K562 (cell line): ENCODE data around the gene SRGAP2B. TPM values are rescaled to one million over a fixed set of nuclear protein-coding genes. Genes with fewer than 3 reads are reported as not detected.
A peak's percentile ranks its signal among the peaks of the same experiment; 100 is the strongest.
"Not testable (repeated sequence)": the region's sequence is repeated elsewhere in the genome, so short reads cannot be mapped to it uniquely, and the experiment has no call there.

ENCODE experiments used
- ATAC-seq: fragments of 200-7000 bp; cut with Tn5 transposase; 3 replicates; pipeline ENCODE4 v1.9.1; 2020; ENCODE audit warnings: moderate library complexity
- BruUV-seq: library from RNA; stranded (reverse); fragments of 400-500 nt; replicated peaks from 2 replicates; lab custom pipeline; 2021; lab: Mats Ljungman, UMichigan
- CTCF ChIA-PET: fragments of 300-600 bp; formaldehyde crosslinking; extraction: SDS; loops from one replicate; lab custom pipeline; 2021; ENCODE audit warnings: low intra/inter-chr PET ratio; lab: Yijun Ruan, JAX
- POLR2A ChIA-PET: fragments of 300-600, 350-650 bp; sonication (Branson Sonifier 250); formaldehyde crosslinking; extraction: SDS; loops from one replicate; lab custom pipeline; 2021; ENCODE audit warnings: antibody characterized with exemption, inconsistent platforms; lab: Yijun Ruan, JAX
- DNase-seq, 4 experiments: peaks; one replicate each; pipeline versions ENCODE4 v3.0.0 to v3.0.0-alpha.2; 2011 to 2018; ENCODE audit warnings: low spot score in 3 of 4, mixed read lengths in 3 of 4; ENCODE audit errors: extremely low read depth in 1 of 4
- FAIRE-seq: peaks from 2 replicates; lab custom pipeline; 2011; peaks lifted over from hg19 to GRCh38; lab: Jason Lieb, UNC
- H2AFZ ChIP-seq: 2 replicates; pipeline ENCODE4 v1.6.0; 2011; ENCODE audit warnings: low read depth, low read length, control low read depth, inconsistent platforms
- H3K27ac ChIP-seq: fragments of 200-600 bp; 3 replicates; pipeline ENCODE4 v1.8.0; 2011; ENCODE audit warnings: low read depth, mild to moderate bottlenecking, control low read depth, inconsistent platforms, low read length, moderate library complexity, mixed read lengths; ENCODE audit errors: extremely low read depth
- H3K27me3 ChIP-seq, 2 experiments: fragments of 300-600 bp in 1 of 2; 2 replicates in 1 of 2; 3 replicates in 1 of 2; pipeline versions ENCODE4 v1.6.0 to v1.8.0; 2011; ENCODE audit warnings: inconsistent platforms in 2 of 2, low read length in 2 of 2, mild to moderate bottlenecking in 1 of 2, mixed read lengths in 1 of 2, moderate library complexity in 1 of 2; ENCODE audit not compliant: control insufficient read depth in 2 of 2, insufficient read depth in 2 of 2
- H3K36me3 ChIP-seq: fragments of 300-600 bp; 3 replicates; pipeline ENCODE4 v1.8.0; 2011; ENCODE audit warnings: mild to moderate bottlenecking, low read length, inconsistent platforms; ENCODE audit not compliant: control insufficient read depth, insufficient read depth
- H3K4me1 ChIP-seq, 2 experiments: fragments of 200-600 bp in 1 of 2; replicated peaks in 1 of 2; 2 replicates in 1 of 2; 3 replicates in 1 of 2; pipeline versions ENCODE4 v1.5.1 to v1.8.0; 2011; ENCODE audit warnings: inconsistent platforms in 2 of 2, low read length in 2 of 2, mild to moderate bottlenecking in 1 of 2, mixed read lengths in 1 of 2, moderate library complexity in 1 of 2; ENCODE audit not compliant: control insufficient read depth in 2 of 2, insufficient read depth in 2 of 2
- H3K4me2 ChIP-seq: 2 replicates; pipeline ENCODE4 v1.6.1; 2011; ENCODE audit warnings: low read length, control low read depth, inconsistent platforms, mixed read lengths; ENCODE audit not compliant: insufficient read depth
- H3K4me3 ChIP-seq: fragments of 200-600 bp; sonication (generic), shearing (Covaris generic); 2 replicates; pipeline ENCODE4 v1.5.1; 2016; ENCODE audit warnings: control low read depth, inconsistent platforms
- H3K79me2 ChIP-seq: fragments of 200-600 bp; 3 replicates; pipeline ENCODE4 v1.8.0; 2011; ENCODE audit warnings: low read length, inconsistent platforms; ENCODE audit not compliant: control insufficient read depth, insufficient read depth
- H3K9ac ChIP-seq, 2 experiments: 2 replicates each; pipeline versions ENCODE4 v1.6.0 to v1.6.1; 2011; ENCODE audit warnings: low read depth in 2 of 2, low read length in 2 of 2, control low read depth in 1 of 2, inconsistent platforms in 1 of 2, mild to moderate bottlenecking in 1 of 2, mixed read lengths in 1 of 2; ENCODE audit not compliant: insufficient read depth in 1 of 2
- H3K9me1 ChIP-seq: one replicate; pipeline ENCODE4 v1.6.0; 2011; ENCODE audit warnings: inconsistent platforms, mild to moderate bottlenecking, low read length, moderate library complexity; ENCODE audit not compliant: control insufficient read depth, insufficient read depth
- H3K9me3 ChIP-seq: replicated peaks from 2 replicates; pipeline ENCODE4 v1.5.1; 2011; ENCODE audit warnings: low read depth, low read length, inconsistent platforms; ENCODE audit not compliant: control insufficient read depth, insufficient read depth
- H4K20me1 ChIP-seq: replicated peaks from 2 replicates; pipeline ENCODE4 v1.6.1; 2011; ENCODE audit warnings: low read length, inconsistent platforms, mixed read lengths; ENCODE audit not compliant: control insufficient read depth, insufficient read depth
- RFX1 ChIP-seq: fragments of 450-650 bp; IDR thresholded peaks from 2 replicates; pipeline ENCODE4 v1.6.1; 2016; ENCODE audit warnings: mild to moderate bottlenecking, moderate library complexity
- WGBS: fragments of 100-300 bp; shearing (Covaris generic); methylation state at CpG from one replicate; pipeline ENCODE4 v1.1.6; 2016; ENCODE audit warnings: low coverage, mixed read lengths; ENCODE audit not compliant: insufficient coverage; ENCODE audit errors: missing lambda C conversion rate; 5-methylcytosine and 5-hydroxymethylcytosine counted together
- in situ Hi-C: fragments of 300-500 bp; cut with MboI; formaldehyde crosslinking; loops from 4 replicates; pipeline ENCODE4 v1.15.0; 2018; ENCODE audit warnings: inconsistent platforms, mixed read lengths
- intact Hi-C: fragments of 100-400 bp; cut with micrococcal nuclease; formaldehyde crosslinking; loops from 2 replicates; pipeline ENCODE4 v1.14.2; 2022
- polyA plus RNA-seq, 8 experiments: library from polyadenylated mRNA; depleted of rRNA in 4 of 8; stranded (reverse) in 5 of 8; unstranded in 3 of 8; fragments of >200 nt; fragmentation: Nextera tagmentation in 2 of 8; fragmentation: Illumina TruSeq in 1 of 8; extraction: Ambion mirVana in 2 of 8; extraction: Trizol in 1 of 8; gene quantifications; 2 replicates each; pipeline versions ENCODE4 v1.2.1 to v1.2.3, GENCODE V29; 2011 to 2014; ENCODE audit warnings: inconsistent platforms in 1 of 8, missing spikeins in 1 of 8
- total RNA-seq, 7 experiments: library from RNA; depleted of rRNA in 6 of 7; stranded (reverse); fragments of >200 nt in 6 of 7; fragmentation: Illumina TruSeq in 2 of 7; extraction: Trizol in 2 of 7; gene quantifications; 2 replicates each; pipeline versions ENCODE4 v1.2.1 to v1.2.3, GENCODE V29; 2011 to 2021; ENCODE audit warnings: low replicate concordance in 1 of 7

SRGAP2B gene
- total and polyA plus RNA-seq, 9 of the 15 experiments (the other 6 are each of a cell fraction or from before 2014, with no cell fraction given) = 2.5 to 17.6 (median 4.0) TPM

GRCh38 chr1:145036019-145036418 lies 59.1 kb downstream of the SRGAP2B start:
- H3K4me2 ChIP-seq, H3K27ac ChIP-seq, ATAC-seq, H3K27me3 ChIP-seq, FAIRE-seq, CTCF ChIA-PET, intact Hi-C loops, H3K4me1 ChIP-seq, H3K9me3 ChIP-seq, BruUV-seq, H3K79me2 ChIP-seq, H3K9ac ChIP-seq, H3K9me1 ChIP-seq, DNase-seq, POLR2A ChIA-PET, H4K20me1 ChIP-seq, in situ Hi-C loops, H3K4me3 ChIP-seq, H2AFZ ChIP-seq, H3K36me3 ChIP-seq: not testable (repeated sequence)
- TF ChIP-seq RFX1 = peak; percentile 68
- 33% methylated on average over 1 of the region's 2 CpGs for WGBS

GRCh38 chr1:145033523-145033922 lies 61.6 kb downstream of the SRGAP2B start:
- H3K27me3 ChIP-seq, H2AFZ ChIP-seq, H3K79me2 ChIP-seq, H3K36me3 ChIP-seq, H4K20me1 ChIP-seq, CTCF ChIA-PET, ATAC-seq, H3K9ac ChIP-seq, FAIRE-seq, POLR2A ChIA-PET, H3K4me1 ChIP-seq, DNase-seq, BruUV-seq, H3K4me2 ChIP-seq, H3K4me3 ChIP-seq, H3K9me1 ChIP-seq, in situ Hi-C loops, H3K27ac ChIP-seq, intact Hi-C loops, H3K9me3 ChIP-seq: not testable (repeated sequence)
- WGBS = no CpG with 5 or more reads among the region's 2 CpGs

DNA sequence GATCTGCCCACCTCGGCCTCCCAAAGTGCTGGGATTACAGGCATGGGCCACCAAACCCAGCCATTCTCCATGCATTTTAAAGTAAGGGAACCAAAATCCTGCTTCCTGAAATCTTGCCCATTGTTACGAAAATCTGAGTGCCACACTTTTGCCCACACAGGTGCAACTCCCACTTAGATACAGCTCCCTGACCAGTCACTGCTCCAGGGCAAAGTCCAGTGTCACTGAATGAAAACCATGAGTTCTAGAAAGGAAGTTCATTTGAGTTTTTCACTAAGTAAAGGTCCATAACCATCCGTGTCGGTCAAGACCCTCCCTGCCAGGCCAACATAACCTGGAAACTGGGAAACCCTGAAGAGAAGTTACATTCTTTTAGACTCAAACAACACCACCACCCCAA lies 67.9 kb downstream of the SRGAP2B start:
- H3K9me1 ChIP-seq, H3K4me2 ChIP-seq: not testable (repeated sequence)
- whole genome bisulfite sequencing = no CpG with 5 or more reads among the region's 4 CpGs

DNA sequence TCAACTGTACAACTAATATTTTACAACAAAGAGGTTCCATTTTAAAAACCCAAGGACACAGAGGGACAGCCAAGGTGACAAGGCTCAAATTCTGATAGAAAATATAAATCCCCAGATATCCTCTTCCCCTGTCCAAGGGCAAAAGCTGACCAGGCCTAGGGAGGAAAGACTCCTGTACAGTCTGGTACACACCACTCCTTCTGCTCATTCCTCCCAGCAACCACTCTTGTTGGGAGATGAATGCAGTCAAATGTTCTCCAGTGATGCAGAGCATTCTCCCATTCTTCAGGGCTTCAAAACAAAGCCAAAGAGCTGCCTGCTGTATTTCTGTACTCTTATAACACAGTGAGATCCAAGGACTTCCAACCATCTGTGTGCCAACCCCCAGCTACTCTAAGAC lies 69.8 kb downstream of the SRGAP2B start:
- POLR2A ChIA-PET, H3K27me3 ChIP-seq, H3K9me3 ChIP-seq, H3K4me3 ChIP-seq, H2AFZ ChIP-seq, H3K4me1 ChIP-seq, H3K36me3 ChIP-seq, DNase-seq, FAIRE-seq, CTCF ChIA-PET, BruUV-seq, H3K4me2 ChIP-seq, H3K9ac ChIP-seq, H3K27ac ChIP-seq, H3K79me2 ChIP-seq, intact Hi-C loops, H4K20me1 ChIP-seq, in situ Hi-C loops, H3K9me1 ChIP-seq: not testable (repeated sequence)
- peak; percentile 58 for ATAC-seq

More for the DNA sequence above, 67.9 kb downstream of the SRGAP2B start:
- CTCF ChIA-PET, H3K36me3 ChIP-seq, BruUV-seq, H3K9me3 ChIP-seq, ATAC-seq, H2AFZ ChIP-seq, POLR2A ChIA-PET, H3K4me3 ChIP-seq, intact Hi-C loops, DNase-seq, H3K79me2 ChIP-seq, H3K4me1 ChIP-seq, in situ Hi-C loops, FAIRE-seq, H3K27ac ChIP-seq, H4K20me1 ChIP-seq, H3K27me3 ChIP-seq, H3K9ac ChIP-seq: not testable (repeated sequence)
